PC-9 (cell line): ENCODE data around the gene RPL9. TPM values are rescaled to one million over a fixed set of nuclear protein-coding genes. Genes with fewer than 3 reads are reported as not detected.

Experiments used
- BruUV-seq: library from RNA; stranded (reverse); fragments of 400-500 nt; replicated peaks from 2 replicates; lab custom pipeline; 2021; lab: Mats Ljungman, UMichigan
- CTCF ChIA-PET: fragments of 300-600 bp; sonication (Branson Sonifier 250); formaldehyde crosslinking; loops from one replicate; lab custom pipeline; 2022; ENCODE audit warnings: antibody characterized with exemption; lab: Charles Lee
- POLR2A ChIA-PET: fragments of 300-600 bp; sonication (Branson Sonifier 250); formaldehyde crosslinking; loops from one replicate; lab custom pipeline; 2022; ENCODE audit warnings: antibody characterized with exemption; ENCODE audit not compliant: unreplicated experiment; lab: Charles Lee
- DNase-seq, 2 experiments: peaks; one replicate each; pipeline versions ENCODE4 v3.0.0 to v3.0.0-alpha.2; 2015 to 2022; ENCODE audit warnings: mixed read lengths in 1 of 2
- H2AFZ ChIP-seq: fragments of 200-600 bp; sonication (generic); 2 replicates; pipeline ENCODE4 v1.8.1; 2017; ENCODE audit warnings: antibody characterized with exemption
- H3F3A ChIP-seq: fragments of 200-600 bp; sonication (generic); 2 replicates; pipeline ENCODE4 v1.8.1; 2017; ENCODE audit warnings: antibody characterized with exemption, mild to moderate bottlenecking, low read depth; ENCODE audit not compliant: insufficient read depth
- H3K27ac ChIP-seq: fragments of 200-600 bp; sonication (generic); 2 replicates; pipeline ENCODE4 v1.6.1; 2016; ENCODE audit warnings: mixed run types
- H3K27me3 ChIP-seq: fragments of 200-600 bp; sonication (generic); 2 replicates; pipeline ENCODE4 v1.6.1; 2016; ENCODE audit warnings: low read depth, mixed run types; ENCODE audit not compliant: insufficient read depth
- H3K36me3 ChIP-seq: fragments of 200-600 bp; sonication (generic); 2 replicates; pipeline ENCODE4 v1.6.1; 2016; ENCODE audit warnings: low read depth, mixed run types
- H3K4me1 ChIP-seq: fragments of 200-600 bp; sonication (generic); replicated peaks from 2 replicates; pipeline ENCODE4 v1.6.1; 2016; ENCODE audit warnings: mixed run types; ENCODE audit not compliant: insufficient read depth
- H3K4me2 ChIP-seq: fragments of 200-600 bp; sonication (generic); 2 replicates; pipeline ENCODE4 v1.6.1; 2017; ENCODE audit warnings: mixed run types
- H3K4me3 ChIP-seq: fragments of 200-600 bp; sonication (generic); 2 replicates; pipeline ENCODE4 v1.6.1; 2016; ENCODE audit warnings: mixed run types
- H3K79me2 ChIP-seq: fragments of 200-600 bp; sonication (generic); 2 replicates; pipeline ENCODE4 v1.6.1; 2017; ENCODE audit warnings: low read depth, mixed run types
- H3K9me2 ChIP-seq: fragments of 200-600 bp; sonication (generic); 2 replicates; pipeline ENCODE4 v1.8.1; 2017; ENCODE audit warnings: mild to moderate bottlenecking; ENCODE audit not compliant: insufficient read depth
- H3K9me3 ChIP-seq: fragments of 200-600 bp; sonication (generic); 2 replicates; pipeline ENCODE4 v1.8.1; 2016; ENCODE audit warnings: low read depth; ENCODE audit not compliant: insufficient read depth
- H4K20me1 ChIP-seq: fragments of 200-600 bp; sonication (generic); 2 replicates; pipeline ENCODE4 v1.8.1; 2017; ENCODE audit not compliant: insufficient read depth
- CTCF ChIP-seq: fragments of 200-600 bp; sonication (generic); conservative IDR thresholded peaks from 2 replicates; pipeline ENCODE4 v1.6.1; 2017; ENCODE audit warnings: mixed run types, antibody characterized with exemption, mild to moderate bottlenecking, moderate library complexity
- EZH2 ChIP-seq: fragments of 200-600 bp; sonication (generic); IDR thresholded peaks from 2 replicates; pipeline ENCODE4 v1.8.0; 2017; ENCODE audit warnings: antibody characterized with exemption, low read depth
- intact Hi-C: fragments of 100-400 bp; cut with micrococcal nuclease; formaldehyde crosslinking; loops from one replicate; pipeline ENCODE4 v1.10.0; 2022; ENCODE audit not compliant: unreplicated experiment
- total RNA-seq: library from RNA; stranded (reverse); gene quantifications from 2 replicates; pipeline ENCODE4 v1.2.3, GENCODE V29; 2021

The RPL9 gene
- total RNA-seq, 1 experiment from 2014 or later: 792 TPM

GRCh38 chr4:39486221-39486804 is 27.6 kb upstream of the RPL9 start:
- intact Hi-C loops: no loop called here
- no TSS peak for BruUV-seq
- no peak overlapping the region for H3K4me2 ChIP-seq

GRCh38 chr4:39484582-39485272 is 26.0 kb upstream of the RPL9 start:
- Histone ChIP-seq H3K27ac (no peak overlapping the region), H3K4me3 (no peak overlapping the region), H3F3A (no peaks in the 10 kb centered on the region), H3K27me3 (no peaks in the 10 kb centered on the region), H3K4me1 (no peaks in the 10 kb centered on the region), H3K79me2 (no peaks in the 10 kb centered on the region), H2AFZ (no peak overlapping the region), H3K9me2 (no peaks in the 10 kb centered on the region), H3K9me3 (no peaks in the 10 kb centered on the region), H3K4me2 (no peak overlapping the region), H4K20me1 (no peaks in the 10 kb centered on the region), H3K36me3 (no peaks in the 10 kb centered on the region)
- CTCF ChIA-PET: no interaction called here
- no peak for DNase-seq
- POLR2A ChIA-PET: interaction anchor here (0.6 kb wide), 1 partner anchor 14 kb away, joined by 3 read pairs; no protein-coding TSS in a partner anchor
- intact Hi-C loops: no loop called here
- TF ChIP-seq EZH2 (no peak), CTCF (no peak)
- BruUV-seq: no TSS peak

More at GRCh38 chr4:39486221-39486804, 27.6 kb upstream of the RPL9 start:
- no peaks in the 10 kb centered on the region for H3K4me1 ChIP-seq
- H2AFZ ChIP-seq: no peak overlapping the region
- no peaks in the 10 kb centered on the region for H3K27me3 ChIP-seq
- H3K9me3 ChIP-seq: no peaks in the 10 kb centered on the region
- DNase-seq: no peak
- no peaks in the 10 kb centered on the region for H3F3A ChIP-seq
- ChIA-PET POLR2A (no interaction called here), CTCF (no interaction called here)
- no peaks in the 10 kb centered on the region for H3K79me2 ChIP-seq
- no peaks in the 10 kb centered on the region for H3K9me2 ChIP-seq
- no peaks in the 10 kb centered on the region for H4K20me1 ChIP-seq
- TF ChIP-seq EZH2 (no peak), CTCF (no peak)
- H3K4me3 ChIP-seq: no peak overlapping the region
- no peaks in the 10 kb centered on the region for H3K36me3 ChIP-seq
- no peak overlapping the region for H3K27ac ChIP-seq

- no TSS peak for BruUV-seq
- CTCF ChIA-PET: no interaction called here
These were observed 22.4 kb upstream of the RPL9 start for GRCh38 chr4:39480902-39481695.

More at GRCh38 chr4:39480902-39481695, 22.4 kb upstream of the RPL9 start:
- no peaks in the 10 kb centered on the region for H3K9me2 ChIP-seq
- intact Hi-C loops: no loop called here
- no peaks in the 10 kb centered on the region for H3K36me3 ChIP-seq
- H4K20me1 ChIP-seq: no peaks in the 10 kb centered on the region
- no peak overlapping the region for H3K4me2 ChIP-seq
- no peaks in the 10 kb centered on the region for H3K79me2 ChIP-seq
- no peaks in the 10 kb centered on the region for H3F3A ChIP-seq
- H3K27me3 ChIP-seq: no peaks in the 10 kb centered on the region
- H3K27ac ChIP-seq: no peak overlapping the region
- no peak for DNase-seq
- H3K4me3 ChIP-seq: no peak overlapping the region
- H3K9me3 ChIP-seq: no peaks in the 10 kb centered on the region
- TF ChIP-seq EZH2 (no peak), CTCF (no peak)
- no peaks in the 10 kb centered on the region for H3K4me1 ChIP-seq
- no peak overlapping the region for H2AFZ ChIP-seq
- POLR2A ChIA-PET: no interaction called here
